SH-SY5Y (cell line): ENCODE data around the gene AP1B1.

Experiments used
- GATA2 ChIP-seq: IDR thresholded peaks from 2 replicates; pipeline ENCODE4 v1.6.1; 2011; ENCODE audit warnings: mild to moderate bottlenecking, low read depth, low read length
- GATA3 ChIP-seq: IDR thresholded peaks from 2 replicates; pipeline ENCODE4 v1.6.1; 2011; ENCODE audit warnings: low read depth, mild to moderate bottlenecking, low read length, moderate library complexity

GRCh38 chr22:29433856-29434255 is 45.5 kb upstream of the AP1B1 start:
- TF ChIP-seq GATA3 = no peak
- no peak for TF ChIP-seq GATA2
